CD4-positive, alpha-beta T cell treated with Interleukin-4 for 4 hours (primary cell): Measurements from ENCODE around the gene FSD1L.
"Not testable (repeated sequence)": the region's sequence is repeated elsewhere in the genome, so short reads cannot be mapped to it uniquely, and the experiment has no call there.

Source experiments
- DNase-seq: peaks from one replicate; pipeline ENCODE4 v3.0.0-alpha.2; 2020

Gene FSD1L

GRCh38 chr9:105579952-105580351, 132.1 kb downstream of the FSD1L start:
- not testable (repeated sequence) for DNase-seq

GRCh38 chr9:105581550-105581949, 133.7 kb downstream of the FSD1L start:
- not testable (repeated sequence) for DNase-seq

GRCh38 chr9:105593145-105593544, 145.3 kb downstream of the FSD1L start:
- no peak for DNase-seq
